RWPE2 (cell line): ENCODE measurements around the gene IER5.
A peak's percentile ranks its signal among the peaks of the same experiment; 100 is the strongest.
"Not testable (repeated sequence)": the region's sequence is repeated elsewhere in the genome, so short reads cannot be mapped to it uniquely, and the experiment has no call there.

ENCODE experiments used
- ATAC-seq: fragments of 200-7000 bp; cut with Tn5 transposase; 3 replicates; pipeline ENCODE4 v1.9.1; 2021; ENCODE audit warnings: low read depth
- DNase-seq: peaks from one replicate; pipeline ENCODE4 v3.0.0-alpha.2; 2020; ENCODE audit warnings: low spot score
- H3K27ac ChIP-seq: fragments of 450-650 bp; 2 replicates; pipeline ENCODE4 v1.5.1; 2017; ENCODE audit warnings: mild to moderate bottlenecking; ENCODE audit not compliant: poor library complexity, severe bottlenecking
- H3K27me3 ChIP-seq: fragments of 250-450 bp; sonication (Bioruptor Pico); 2 replicates; pipeline ENCODE4 v1.5.1; 2021; ENCODE audit warnings: mild to moderate bottlenecking, moderate library complexity; ENCODE audit not compliant: insufficient read depth, poor library complexity, severe bottlenecking
- H3K36me3 ChIP-seq: fragments of 250-450 bp; sonication (Bioruptor Pico); 2 replicates; pipeline ENCODE4 v1.5.1; 2020; ENCODE audit warnings: low read depth, mild to moderate bottlenecking, moderate library complexity
- H3K4me1 ChIP-seq: fragments of 250-450 bp; sonication (Bioruptor Pico); 2 replicates; pipeline ENCODE4 v1.5.1; 2021; ENCODE audit warnings: mild to moderate bottlenecking, moderate library complexity; ENCODE audit not compliant: insufficient read depth, poor library complexity, severe bottlenecking
- H3K4me3 ChIP-seq: fragments of 250-450 bp; sonication (Bioruptor Pico); 2 replicates; pipeline ENCODE4 v1.5.1; 2021; ENCODE audit warnings: mild to moderate bottlenecking, moderate library complexity; ENCODE audit not compliant: severe bottlenecking
- H3K9me3 ChIP-seq: fragments of 250-450 bp; sonication (Bioruptor Pico); 2 replicates; pipeline ENCODE4 v1.5.1; 2021; ENCODE audit warnings: mild to moderate bottlenecking, moderate library complexity; ENCODE audit not compliant: severe bottlenecking
- TF ChIP-seq, protein P1 (sequence below): fragments of 450-650 bp; IDR thresholded peaks from one replicate; pipeline ENCODE4 v1.5.1; 2017; ENCODE audit warnings: mild to moderate bottlenecking, moderate library complexity; ENCODE audit not compliant: poor library complexity, severe bottlenecking

Gene IER5

DNA sequence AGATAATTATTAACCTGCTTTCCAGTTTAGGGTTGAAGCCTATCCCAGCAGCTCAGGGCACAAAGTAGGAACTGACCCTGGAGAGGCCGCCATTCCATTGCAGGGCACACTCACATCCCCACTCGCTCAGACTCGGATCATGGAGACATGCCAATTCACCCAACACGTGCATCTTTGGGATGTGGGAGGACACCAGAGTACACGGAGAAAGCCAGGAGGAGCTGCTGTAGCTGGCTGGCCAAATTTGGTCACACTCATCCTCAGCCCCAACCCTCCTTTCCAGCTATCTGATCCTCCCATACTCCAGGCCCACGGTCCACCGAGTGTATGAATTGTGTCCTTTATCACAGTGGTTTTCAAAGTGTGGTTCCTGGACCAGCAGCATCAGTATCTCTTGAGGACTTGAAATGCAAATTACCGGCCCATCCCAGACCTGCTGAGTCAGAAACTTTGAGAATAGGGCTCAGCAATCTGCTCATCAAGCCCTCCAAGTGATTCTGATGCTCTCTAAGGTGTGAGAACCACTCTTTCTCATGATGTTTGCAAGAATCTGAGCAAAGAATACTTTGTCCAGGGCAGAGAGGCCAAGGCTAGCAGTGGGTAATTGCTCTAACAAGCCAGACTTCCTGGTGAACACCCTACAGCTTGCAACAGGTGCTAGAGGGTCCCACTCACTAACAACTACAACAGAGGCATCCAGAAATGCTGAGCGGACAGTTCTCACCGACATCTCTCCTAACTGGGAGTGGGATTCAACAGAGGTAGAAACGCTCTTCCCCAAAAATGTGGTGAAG lies 26.3 kb downstream of the IER5 start:
- Histone ChIP-seq H3K27ac (peak overlapping the region; percentile 91), H3K4me1 (peaks cover 55% of the 10 kb centered on the region)
- TF ChIP-seq, protein P1, sequence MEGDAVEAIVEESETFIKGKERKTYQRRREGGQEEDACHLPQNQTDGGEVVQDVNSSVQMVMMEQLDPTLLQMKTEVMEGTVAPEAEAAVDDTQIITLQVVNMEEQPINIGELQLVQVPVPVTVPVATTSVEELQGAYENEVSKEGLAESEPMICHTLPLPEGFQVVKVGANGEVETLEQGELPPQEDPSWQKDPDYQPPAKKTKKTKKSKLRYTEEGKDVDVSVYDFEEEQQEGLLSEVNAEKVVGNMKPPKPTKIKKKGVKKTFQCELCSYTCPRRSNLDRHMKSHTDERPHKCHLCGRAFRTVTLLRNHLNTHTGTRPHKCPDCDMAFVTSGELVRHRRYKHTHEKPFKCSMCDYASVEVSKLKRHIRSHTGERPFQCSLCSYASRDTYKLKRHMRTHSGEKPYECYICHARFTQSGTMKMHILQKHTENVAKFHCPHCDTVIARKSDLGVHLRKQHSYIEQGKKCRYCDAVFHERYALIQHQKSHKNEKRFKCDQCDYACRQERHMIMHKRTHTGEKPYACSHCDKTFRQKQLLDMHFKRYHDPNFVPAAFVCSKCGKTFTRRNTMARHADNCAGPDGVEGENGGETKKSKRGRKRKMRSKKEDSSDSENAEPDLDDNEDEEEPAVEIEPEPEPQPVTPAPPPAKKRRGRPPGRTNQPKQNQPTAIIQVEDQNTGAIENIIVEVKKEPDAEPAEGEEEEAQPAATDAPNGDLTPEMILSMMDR: no peak

DNA sequence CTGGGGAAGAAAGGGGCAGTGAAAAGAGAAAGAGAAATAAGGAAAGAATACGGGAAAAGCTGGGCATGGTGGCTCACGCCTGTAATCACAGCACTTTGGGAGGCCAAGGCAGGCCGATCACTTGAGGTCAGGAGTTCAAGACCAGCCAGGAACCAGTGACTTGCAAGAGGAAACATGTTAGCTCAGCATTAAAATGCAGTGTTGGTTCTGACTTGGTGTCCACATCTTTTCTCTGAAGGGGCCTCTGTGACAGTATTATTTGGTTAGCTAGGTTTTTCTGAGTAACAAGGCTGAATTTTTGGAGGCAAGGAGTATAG lies 26.8 kb downstream of the IER5 start:
- Histone ChIP-seq H3K4me1 (peaks cover 60% of the 10 kb centered on the region), H3K36me3 (no peaks in the 10 kb centered on the region), H3K9me3 (no peaks in the 10 kb centered on the region), H3K4me3 (no peak overlapping the region), H3K27me3 (no peaks in the 10 kb centered on the region), H3K27ac (peak overlapping the region; percentile 91)
- no peak for ATAC-seq
- DNase-seq: no peak
- TF ChIP-seq, protein P1: no peak

More for the DNA sequence above, 26.3 kb downstream of the IER5 start:
- Histone ChIP-seq H3K9me3 (no peaks in the 10 kb centered on the region), H3K4me3 (no peak overlapping the region), H3K36me3 (no peaks in the 10 kb centered on the region), H3K27me3 (no peaks in the 10 kb centered on the region)
- no peak for ATAC-seq
- no peak for DNase-seq

DNA sequence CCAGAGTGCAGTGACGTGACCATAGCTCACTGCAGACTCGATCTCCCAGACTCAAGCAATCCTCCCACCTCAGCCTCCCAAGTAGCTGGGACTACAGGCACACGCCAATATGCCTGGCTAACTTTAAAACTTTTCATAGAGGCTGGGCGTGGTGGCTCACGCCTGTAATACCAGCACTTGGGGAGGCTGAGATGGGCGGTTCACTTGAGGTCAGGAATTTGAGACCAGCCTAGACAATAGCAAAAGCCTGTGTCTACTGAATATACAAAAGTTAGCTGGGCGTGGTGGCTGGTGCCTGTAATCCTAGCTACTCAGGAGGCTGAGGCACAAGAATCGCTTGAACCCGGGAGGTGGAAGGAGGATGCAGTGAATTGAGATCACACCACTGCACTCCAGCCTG lies 27.5 kb downstream of the IER5 start:
- not testable (repeated sequence) for DNase-seq, H3K4me3 ChIP-seq, H3K36me3 ChIP-seq, ATAC-seq, H3K27me3 ChIP-seq, H3K9me3 ChIP-seq
- Histone ChIP-seq H3K4me1 (peaks cover 60% of the 10 kb centered on the region), H3K27ac (peak overlapping the region; percentile 91)

DNA sequence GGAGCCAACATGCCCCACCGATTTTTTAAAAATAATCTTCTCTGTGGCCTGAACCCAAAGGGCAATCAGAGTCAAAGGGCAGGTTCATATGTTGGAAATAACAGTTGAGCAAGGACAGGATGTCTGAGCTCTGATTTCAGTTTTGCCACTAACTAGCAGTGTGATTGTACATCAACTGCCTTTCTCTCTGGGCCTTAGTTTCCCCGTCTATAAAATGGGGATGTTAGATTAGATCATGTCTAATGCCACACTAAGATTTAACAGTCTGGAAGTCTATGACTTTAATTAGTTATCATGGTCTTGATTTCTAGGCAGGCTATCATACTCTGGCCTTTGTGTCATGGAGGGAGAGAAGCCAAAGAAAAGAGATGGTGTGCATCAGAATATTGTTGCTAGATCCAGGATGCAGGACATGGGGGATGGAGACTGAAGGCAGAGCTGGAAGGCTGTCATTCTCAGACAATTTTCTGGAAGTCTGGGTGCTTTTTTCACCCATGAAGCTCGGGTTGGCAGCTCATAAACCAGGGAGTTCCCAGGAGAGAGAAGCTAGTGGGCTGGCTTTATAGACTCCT lies 28.4 kb downstream of the IER5 start:
- H3K9me3 ChIP-seq: no peaks in the 10 kb centered on the region
- no peak overlapping the region for H3K4me3 ChIP-seq
- no peaks in the 10 kb centered on the region for H3K36me3 ChIP-seq
- no peak for ATAC-seq
- H3K27ac ChIP-seq: peak overlapping the region; percentile 91
- H3K4me1 ChIP-seq: peaks cover 51% of the 10 kb centered on the region
- TF ChIP-seq, protein P1: no peak
- no peak for DNase-seq
- no peaks in the 10 kb centered on the region for H3K27me3 ChIP-seq

DNA sequence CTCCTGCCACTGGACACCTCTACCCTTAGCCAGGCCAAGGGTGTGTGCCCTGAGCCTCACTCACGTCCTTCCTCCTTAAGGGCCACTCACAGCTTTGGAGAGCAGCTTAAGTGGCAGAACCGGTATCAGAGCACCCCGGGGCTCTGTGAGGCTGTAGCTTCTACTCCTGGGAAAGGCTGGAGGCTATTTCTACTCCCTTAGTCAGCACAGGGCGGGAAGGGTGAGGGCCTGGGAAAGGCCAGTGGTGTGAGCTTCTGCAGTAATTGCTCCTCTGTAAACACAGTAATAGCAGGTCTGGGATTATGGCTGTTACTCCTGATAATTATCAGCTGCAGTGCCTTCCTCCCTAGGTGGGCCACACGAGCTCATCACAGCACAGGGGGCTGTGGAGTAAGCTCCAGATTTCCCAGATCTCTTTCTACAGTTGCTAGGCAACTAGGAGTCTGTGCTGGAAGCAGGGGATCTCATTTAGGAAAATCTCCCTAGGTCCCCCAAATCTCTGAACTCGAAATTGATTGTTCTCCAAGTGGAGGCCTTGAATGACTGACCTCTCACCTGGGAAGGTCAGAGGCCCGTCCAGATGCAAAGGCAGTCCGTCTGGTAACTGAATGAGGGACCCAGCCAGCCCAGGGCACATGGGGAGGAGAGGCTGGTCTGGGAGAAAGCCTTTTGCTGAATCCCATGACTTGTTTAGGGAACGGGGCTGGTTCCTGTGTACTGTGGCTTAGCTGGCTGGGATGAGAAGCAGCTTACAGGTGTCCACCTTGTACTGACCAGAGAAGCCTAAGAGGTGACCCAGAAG lies 29.3 kb downstream of the IER5 start:
- peak; percentile 80 for ATAC-seq
- no peaks in the 10 kb centered on the region for H3K27me3 ChIP-seq
- H3K27ac ChIP-seq: peak overlapping the region; percentile 91
- no peaks in the 10 kb centered on the region for H3K9me3 ChIP-seq
- TF ChIP-seq, protein P1: no peak
- H3K4me1 ChIP-seq: peaks cover 44% of the 10 kb centered on the region
- H3K36me3 ChIP-seq: no peaks in the 10 kb centered on the region
- H3K4me3 ChIP-seq: no peak overlapping the region
- DNase-seq: peak; percentile 92
